OCI-LY1 (cell line): ENCODE results near the gene KIRREL3.

ENCODE experiments used
- EZH2 ChIP-seq: fragments of 200-600 bp; sonication (generic), shearing (Covaris generic); IDR thresholded peaks from 2 replicates; pipeline ENCODE4 v1.8.0; 2017; ENCODE audit warnings: borderline replicate concordance, mixed run types, mild to moderate bottlenecking, antibody characterized with exemption, low read length, moderate library complexity, mixed read lengths
- TF ChIP-seq, protein P1 (sequence below): fragments of 200-600 bp; sonication (generic), shearing (Covaris generic); IDR thresholded peaks from 2 replicates; pipeline ENCODE4 v1.5.1; 2017; ENCODE audit warnings: mild to moderate bottlenecking, antibody characterized with exemption, low read length, moderate library complexity, mixed read lengths

DNA sequence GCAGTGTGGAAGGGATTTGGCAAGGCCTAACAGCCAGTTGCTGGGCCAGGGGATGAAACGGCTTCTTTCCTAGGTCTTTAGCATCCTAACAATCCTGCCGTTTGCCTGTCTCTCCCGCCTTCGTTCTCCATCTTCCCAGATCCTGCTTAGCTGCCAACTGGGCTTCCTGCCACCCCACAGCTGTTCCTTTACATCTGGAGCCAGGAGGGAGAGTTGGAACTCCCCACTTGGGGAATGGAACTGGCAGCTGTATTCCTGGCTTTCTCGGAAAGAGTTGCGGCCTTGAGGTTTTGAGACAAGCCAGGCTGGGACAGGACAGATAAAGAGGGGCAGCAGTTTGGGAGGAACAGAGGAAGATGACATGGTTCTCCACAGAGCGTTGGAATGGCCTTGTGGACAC lies 585.4 kb downstream of the KIRREL3 start:
- TF ChIP-seq, protein P1, sequence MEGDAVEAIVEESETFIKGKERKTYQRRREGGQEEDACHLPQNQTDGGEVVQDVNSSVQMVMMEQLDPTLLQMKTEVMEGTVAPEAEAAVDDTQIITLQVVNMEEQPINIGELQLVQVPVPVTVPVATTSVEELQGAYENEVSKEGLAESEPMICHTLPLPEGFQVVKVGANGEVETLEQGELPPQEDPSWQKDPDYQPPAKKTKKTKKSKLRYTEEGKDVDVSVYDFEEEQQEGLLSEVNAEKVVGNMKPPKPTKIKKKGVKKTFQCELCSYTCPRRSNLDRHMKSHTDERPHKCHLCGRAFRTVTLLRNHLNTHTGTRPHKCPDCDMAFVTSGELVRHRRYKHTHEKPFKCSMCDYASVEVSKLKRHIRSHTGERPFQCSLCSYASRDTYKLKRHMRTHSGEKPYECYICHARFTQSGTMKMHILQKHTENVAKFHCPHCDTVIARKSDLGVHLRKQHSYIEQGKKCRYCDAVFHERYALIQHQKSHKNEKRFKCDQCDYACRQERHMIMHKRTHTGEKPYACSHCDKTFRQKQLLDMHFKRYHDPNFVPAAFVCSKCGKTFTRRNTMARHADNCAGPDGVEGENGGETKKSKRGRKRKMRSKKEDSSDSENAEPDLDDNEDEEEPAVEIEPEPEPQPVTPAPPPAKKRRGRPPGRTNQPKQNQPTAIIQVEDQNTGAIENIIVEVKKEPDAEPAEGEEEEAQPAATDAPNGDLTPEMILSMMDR: no peak
- no peak for TF ChIP-seq EZH2
